Neutrophil (primary cell): ENCODE results near the gene HPCAL1.
"Not testable (repeated sequence)": the region's sequence is repeated elsewhere in the genome, so short reads cannot be mapped to it uniquely, and the experiment has no call there.

ENCODE experiments used
- H3K27ac ChIP-seq: fragments of 200-600 bp; sonication (generic); 2 replicates; pipeline ENCODE4 v1.5.1; 2016; ENCODE audit warnings: mild to moderate bottlenecking, moderate library complexity
- H3K27me3 ChIP-seq: fragments of 200-600 bp; sonication (generic); 2 replicates; pipeline ENCODE4 v1.6.0; 2016; ENCODE audit warnings: mild to moderate bottlenecking
- H3K36me3 ChIP-seq: fragments of 200-600 bp; sonication (generic); 2 replicates; pipeline ENCODE4 v1.5.1; 2017
- H3K4me1 ChIP-seq, 2 experiments: fragments of 200-600 bp in 1 of 2; sonication (generic) in 1 of 2; 1 replicate in 1 of 2; 2 replicates in 1 of 2; pipeline versions ENCODE4 v1.5.1 to v1.6.1; 2013 to 2016; ENCODE audit warnings: low read depth in 1 of 2, low read length in 1 of 2, mild to moderate bottlenecking in 1 of 2, moderate library complexity in 1 of 2; ENCODE audit not compliant: control insufficient read depth in 1 of 2, insufficient read depth in 1 of 2
- H3K4me3 ChIP-seq, 2 experiments: fragments of 200-600 bp in 1 of 2; sonication (generic) in 1 of 2; 1 replicate in 1 of 2; 2 replicates in 1 of 2; pipeline ENCODE4 v1.5.1; 2013 to 2016; ENCODE audit warnings: low read depth in 1 of 2, low read length in 1 of 2, mild to moderate bottlenecking in 1 of 2, moderate library complexity in 1 of 2
- H3K9me3 ChIP-seq: fragments of 200-600 bp; sonication (generic); 2 replicates; pipeline ENCODE4 v1.5.1; 2016
- TF ChIP-seq, protein P1 (sequence below): fragments of 200-600 bp; sonication (generic); IDR thresholded peaks from 2 replicates; pipeline ENCODE4 v1.5.1; 2016; ENCODE audit warnings: antibody characterized with exemption

Gene HPCAL1

GRCh38 chr2:10453905-10454298 lies 151.2 kb downstream of the HPCAL1 start:
- Histone ChIP-seq H3K27ac (no peak overlapping the region), H3K27me3 (peaks cover 4% of the 10 kb centered on the region), H3K4me3 (no peak overlapping the region), H3K4me1 (peaks cover 8 to 10% of the 10 kb centered on the region in 2 experiments), H3K9me3 (no peaks in the 10 kb centered on the region), H3K36me3 (no peaks in the 10 kb centered on the region)
- TF ChIP-seq, protein P1, sequence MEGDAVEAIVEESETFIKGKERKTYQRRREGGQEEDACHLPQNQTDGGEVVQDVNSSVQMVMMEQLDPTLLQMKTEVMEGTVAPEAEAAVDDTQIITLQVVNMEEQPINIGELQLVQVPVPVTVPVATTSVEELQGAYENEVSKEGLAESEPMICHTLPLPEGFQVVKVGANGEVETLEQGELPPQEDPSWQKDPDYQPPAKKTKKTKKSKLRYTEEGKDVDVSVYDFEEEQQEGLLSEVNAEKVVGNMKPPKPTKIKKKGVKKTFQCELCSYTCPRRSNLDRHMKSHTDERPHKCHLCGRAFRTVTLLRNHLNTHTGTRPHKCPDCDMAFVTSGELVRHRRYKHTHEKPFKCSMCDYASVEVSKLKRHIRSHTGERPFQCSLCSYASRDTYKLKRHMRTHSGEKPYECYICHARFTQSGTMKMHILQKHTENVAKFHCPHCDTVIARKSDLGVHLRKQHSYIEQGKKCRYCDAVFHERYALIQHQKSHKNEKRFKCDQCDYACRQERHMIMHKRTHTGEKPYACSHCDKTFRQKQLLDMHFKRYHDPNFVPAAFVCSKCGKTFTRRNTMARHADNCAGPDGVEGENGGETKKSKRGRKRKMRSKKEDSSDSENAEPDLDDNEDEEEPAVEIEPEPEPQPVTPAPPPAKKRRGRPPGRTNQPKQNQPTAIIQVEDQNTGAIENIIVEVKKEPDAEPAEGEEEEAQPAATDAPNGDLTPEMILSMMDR, result no peak

GRCh38 chr2:10454505-10454904 lies 151.8 kb downstream of the HPCAL1 start:
- H3K27me3 ChIP-seq, result peaks cover 10% of the 10 kb centered on the region
- TF ChIP-seq, protein P1, result no peak
- H3K4me3 ChIP-seq, result no peak overlapping the region
- H3K36me3 ChIP-seq, result no peaks in the 10 kb centered on the region
- peaks cover 2 to 4% of the 10 kb centered on the region in 2 experiments for H3K4me1 ChIP-seq
- H3K9me3 ChIP-seq, result no peaks in the 10 kb centered on the region
- H3K27ac ChIP-seq, result no peak overlapping the region

DNA sequence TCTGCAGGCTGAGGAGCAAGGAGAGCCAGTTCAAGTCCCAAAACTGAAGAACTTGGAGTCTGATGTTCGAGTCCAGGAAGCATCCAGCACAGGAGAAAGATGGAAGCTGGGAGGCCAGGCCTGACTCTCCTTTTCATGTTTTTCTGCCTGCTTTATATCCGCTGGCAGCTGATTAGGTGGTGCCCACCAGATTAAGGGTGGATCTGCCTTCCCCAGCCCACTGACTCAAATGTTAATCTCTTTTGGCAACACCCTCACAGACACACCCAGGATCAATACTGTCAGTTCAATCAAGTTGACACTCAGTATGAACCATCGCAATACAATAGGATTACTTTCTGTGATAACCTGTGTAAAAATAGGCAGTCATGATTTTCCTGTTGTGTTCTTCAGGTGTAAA lies 154.5 kb downstream of the HPCAL1 start:
- H3K27me3 ChIP-seq, result peaks cover 24% of the 10 kb centered on the region
- H3K36me3 ChIP-seq, H3K4me3 ChIP-seq, H3K27ac ChIP-seq, H3K4me1 ChIP-seq, H3K9me3 ChIP-seq: not testable (repeated sequence)

GRCh38 chr2:10457846-10458598 lies 155.3 kb downstream of the HPCAL1 start:
- H3K27me3 ChIP-seq, result peaks cover 24% of the 10 kb centered on the region
- TF ChIP-seq, protein P1, result no peak
- H3K4me1 ChIP-seq, result no peaks in the 10 kb centered on the region
- no peaks in the 10 kb centered on the region for H3K9me3 ChIP-seq
- no peaks in the 10 kb centered on the region for H3K36me3 ChIP-seq
- no peak overlapping the region for H3K27ac ChIP-seq
- H3K4me3 ChIP-seq, result no peak overlapping the region

DNA sequence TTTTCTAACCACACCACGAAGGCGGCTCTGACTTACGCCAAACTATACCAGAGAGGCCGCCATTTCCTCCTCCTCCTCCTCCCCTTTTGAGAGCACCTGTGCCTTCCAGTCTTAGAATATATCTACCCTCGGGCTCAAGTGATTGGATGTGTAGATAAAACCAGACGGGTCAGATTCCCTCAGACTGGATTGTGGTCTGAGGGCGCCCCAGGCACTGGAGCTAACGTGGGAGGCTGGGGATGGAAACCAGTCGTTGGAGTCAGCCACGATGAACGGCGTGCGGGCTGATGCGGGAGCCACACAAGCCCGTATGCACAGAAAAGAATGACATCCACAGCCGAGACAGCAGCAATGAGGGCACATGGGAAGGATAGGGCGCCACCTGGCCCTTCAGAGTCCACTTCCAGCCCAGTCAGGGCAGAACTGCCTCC lies 157.7 kb downstream of the HPCAL1 start:
- Histone ChIP-seq H3K27ac (no peak overlapping the region), H3K4me1 (no peaks in the 10 kb centered on the region), H3K36me3 (no peaks in the 10 kb centered on the region), H3K27me3 (peaks cover 24% of the 10 kb centered on the region), H3K4me3 (no peak overlapping the region), H3K9me3 (no peaks in the 10 kb centered on the region)
- TF ChIP-seq, protein P1, result no peak

DNA sequence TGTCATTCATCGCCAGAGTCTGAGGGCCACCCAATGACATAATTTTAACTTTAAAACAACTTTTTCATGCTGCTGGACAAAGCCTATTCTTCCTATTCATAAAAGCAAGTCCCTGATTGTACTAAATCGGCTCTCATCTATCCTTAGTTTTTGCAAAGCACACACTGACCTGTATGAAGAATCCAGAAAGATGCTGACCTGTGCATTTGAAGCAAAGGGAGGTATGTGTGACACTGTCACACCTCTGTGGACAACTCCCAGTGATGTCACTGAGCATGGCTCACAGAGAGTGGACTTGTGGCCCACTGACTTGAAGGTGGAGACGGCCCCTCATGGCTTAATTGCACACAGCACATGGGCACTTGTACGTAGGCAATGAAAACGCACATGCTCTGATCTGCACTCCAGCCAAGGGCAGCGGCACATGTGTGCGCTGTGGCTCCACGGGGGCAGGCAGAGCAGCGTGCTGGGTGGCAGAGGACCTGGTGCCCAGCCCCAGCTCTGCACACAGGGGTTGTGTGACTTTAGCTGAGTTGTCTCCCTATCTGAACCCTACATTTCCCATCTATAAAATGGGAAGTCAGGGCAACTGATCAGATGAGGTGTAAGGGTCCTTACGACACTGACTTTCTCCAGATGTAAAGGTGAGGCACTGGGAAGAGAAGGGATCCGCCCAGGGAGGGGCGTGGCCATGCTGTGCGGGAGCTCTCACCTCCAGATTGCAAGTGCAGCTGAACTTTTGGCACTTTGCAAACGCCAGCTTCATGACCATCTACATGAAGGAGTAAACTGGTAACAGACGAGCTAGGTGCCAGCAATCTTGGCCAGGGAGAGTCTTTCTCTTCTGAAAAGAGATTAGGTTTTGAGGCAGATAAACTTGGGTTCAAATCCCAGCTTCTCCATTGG lies 159.7 kb downstream of the HPCAL1 start:
- H3K4me3 ChIP-seq, result no peak overlapping the region
- no peaks in the 10 kb centered on the region for H3K4me1 ChIP-seq
- TF ChIP-seq, protein P1, result no peak
- no peaks in the 10 kb centered on the region for H3K9me3 ChIP-seq
- H3K36me3 ChIP-seq, result no peaks in the 10 kb centered on the region
- H3K27ac ChIP-seq, result no peak overlapping the region
- peaks cover 24% of the 10 kb centered on the region for H3K27me3 ChIP-seq
